ENCODE results near the gene ATP11B. TPM values are rescaled to one million over a fixed set of nuclear protein-coding genes. Genes with fewer than 3 reads are reported as not detected.

Gene ATP11B
- polyA plus RNA-seq, 2 of the 4 experiments (the other 2 are of a cell fraction): 10.1 to 17.2 TPM

- 71% methylated on average over 8 of the region's 8 CpGs for WGBS (ENCODE audit: missing lambda C conversion rate)
- FAIRE-seq: no peak
- Histone ChIP-seq H3K9me3 (no peaks in the 10 kb centered on the region), H3K4me1 (peaks cover 4% of the 10 kb centered on the region; the same call in 1 of the 3 replicates), H3K27ac (no peak overlapping the region), H3K4me3 (no peak overlapping the region), H3K4me2 (no peak overlapping the region)
- ATAC-seq: no peak
- POLR2A ChIA-PET: no interaction called here
- TF ChIP-seq POLR2AphosphoS2 (conservative IDR thresholded peaks at IDR 0.05; ENCODE audit: low read length) (no peak), CEBPB (IDR thresholded peaks at IDR 0.05) (no peak), PBX3 (IDR thresholded peaks at IDR 0.05) (no peak), CHD4 (IDR thresholded peaks at IDR 0.05; ENCODE audit: borderline replicate concordance) (no peak), RARB (CRISPR knock-in tag; IDR thresholded peaks at IDR 0.05) (no peak), SREBF2 (IDR thresholded peaks at IDR 0.05) (no peak), KDM1A (IDR thresholded peaks at IDR 0.05; ENCODE audit: low read depth) (no peak), NR3C1 (IDR thresholded peaks at IDR 0.05) (no peak)
- no peak for DNase-seq (ENCODE audit: low read depth in 1 of 2, low spot score in 1 of 2)
- CTCF ChIA-PET: interaction anchor here (1.1 kb wide), 1 partner anchor 14 kb away, joined by 4 read pairs; no protein-coding TSS in a partner anchor
These were observed 102.3 kb downstream of the ATP11B start for GRCh38 chr3:182895513-182896112.

GRCh38 chr3:182896553-182896952 is 103.2 kb downstream of the ATP11B start:
- WGBS (ENCODE audit: missing lambda C conversion rate): 95% methylated on average over 2 of the region's 2 CpGs
- FAIRE-seq: no peak
- ATAC-seq: no peak
- Histone ChIP-seq H3K4me2 (no peak overlapping the region), H3K4me3 (no peak overlapping the region), H3K4me1 (peaks cover 4% of the 10 kb centered on the region; the same call in 1 of the 3 replicates), H3K9me3 (no peaks in the 10 kb centered on the region), H3K27ac (no peak overlapping the region)
- TF ChIP-seq EP300 (IDR thresholded peaks at IDR 0.05) (no peak), HES2 (IDR thresholded peaks at IDR 0.05) (no peak), ZC3H11A (IDR thresholded peaks at IDR 0.05) (no peak), MYC (IDR thresholded peaks at IDR 0.05; ENCODE audit: borderline replicate concordance, low read length) (no peak), KDM1A (IDR thresholded peaks at IDR 0.05; ENCODE audit: low read depth) (no peak), FOSL2 (IDR thresholded peaks at IDR 0.05) (no peak), FOSL2 (CRISPR knock-in tag; IDR thresholded peaks at IDR 0.05) (no peak), JUNB (IDR thresholded peaks at IDR 0.05) (no peak), RNF2 (IDR thresholded peaks at IDR 0.05; ENCODE audit: borderline replicate concordance, low read depth) (no peak), HOXB5 (CRISPR knock-in tag; IDR thresholded peaks at IDR 0.05) (no peak), FOXS1 (CRISPR knock-in tag; IDR thresholded peaks at IDR 0.05) (no peak), TFCP2L1 (CRISPR knock-in tag; IDR thresholded peaks at IDR 0.05) (no peak), NR3C1 (IDR thresholded peaks at IDR 0.05) (no peak), JUN (IDR thresholded peaks at IDR 0.05) (no peak), HOXB13 (CRISPR knock-in tag; IDR thresholded peaks at IDR 0.05; ENCODE audit: low read depth) (no peak), HEYL (CRISPR knock-in tag; IDR thresholded peaks at IDR 0.05) (no peak), PBX3 (IDR thresholded peaks at IDR 0.05) (no peak), EHF (CRISPR knock-in tag; IDR thresholded peaks at IDR 0.05) (no peak), POLR2A (IDR thresholded peaks at IDR 0.05; ENCODE audit: low read length) (no peak)
- no peak for DNase-seq (ENCODE audit: low read depth in 1 of 2, low spot score in 1 of 2)
- POLR2A ChIA-PET: no interaction called here
- CTCF ChIA-PET: no interaction called here

GRCh38 chr3:182902236-182902635 is 108.9 kb downstream of the ATP11B start:
- DNase-seq (ENCODE audit: low read depth in 1 of 2, low spot score in 1 of 2): no peak
- CTCF ChIA-PET: no interaction called here
- ATAC-seq: no peak
- Histone ChIP-seq H3K9me3 (no peaks in the 10 kb centered on the region), H3K4me3 (no peak overlapping the region), H3K4me1 (peaks cover 4% of the 10 kb centered on the region; the same call in 1 of the 3 replicates), H3K4me2 (no peak overlapping the region), H3K27ac (no peak overlapping the region)
- POLR2A ChIA-PET: no interaction called here
- TF ChIP-seq MYC (IDR thresholded peaks at IDR 0.05; ENCODE audit: borderline replicate concordance, low read length) (no peak), PBX3 (IDR thresholded peaks at IDR 0.05) (no peak), ZFP36 (IDR thresholded peaks at IDR 0.05; ENCODE audit: borderline replicate concordance, partially characterized antibody) (no peak), FOXS1 (CRISPR knock-in tag; IDR thresholded peaks at IDR 0.05) (no peak), TP53 (CRISPR knock-in tag; IDR thresholded peaks at IDR 0.05) (no peak), CEBPB (IDR thresholded peaks at IDR 0.05) (no peak), CHD2 (IDR thresholded peaks at IDR 0.05; ENCODE audit: low read length, partially characterized antibody) (no peak), HES2 (IDR thresholded peaks at IDR 0.05) (no peak), HOXA7 (CRISPR knock-in tag; IDR thresholded peaks at IDR 0.05) (no peak), ZNF302 (CRISPR knock-in tag; IDR thresholded peaks at IDR 0.05) (no peak), HEYL (CRISPR knock-in tag; IDR thresholded peaks at IDR 0.05) (no peak), E2F6 (IDR thresholded peaks at IDR 0.05; ENCODE audit: borderline replicate concordance, low read depth) (no peak)
- FAIRE-seq: no peak
- WGBS (ENCODE audit: missing lambda C conversion rate): 91% methylated on average over 5 of the region's 5 CpGs

Data from A549 (cell line).